RWPE1 (cell line): Measurements from ENCODE around the gene TBC1D22A.
A peak's percentile ranks its signal among the peaks of the same experiment; 100 is the strongest.

Experiments
- CTCF ChIA-PET: fragments of 350-600 bp; sonication (Branson Sonifier 250); formaldehyde crosslinking; extraction: SDS; loops from one replicate; lab custom pipeline; 2021; lab: Yijun Ruan, JAX
- POLR2A ChIA-PET: fragments of 400-600 bp; formaldehyde crosslinking; extraction: SDS; loops from one replicate; lab custom pipeline; 2020; ENCODE audit warnings: antibody characterized with exemption; ENCODE audit not compliant: low non-redundant PET; lab: Yijun Ruan, JAX
- DNase-seq: peaks from one replicate; pipeline ENCODE4 v3.0.0; 2012; ENCODE audit warnings: low spot score
- H3K27ac ChIP-seq: fragments of 450-650 bp; 2 replicates; pipeline ENCODE4 v1.5.1; 2017
- CTCF ChIP-seq: fragments of 450-650 bp; conservative IDR thresholded peaks from 2 replicates; pipeline ENCODE4 v1.5.1; 2017; ENCODE audit warnings: low read depth, mild to moderate bottlenecking

TBC1D22A gene

GRCh38 chr22:46841522-46841921 lies 79.1 kb downstream of the TBC1D22A start:
- no peak for DNase-seq
- CTCF ChIA-PET = interaction anchor here (0.7 kb wide), 1 partner anchor 22 kb away, joined by 3 read pairs; no protein-coding TSS in a partner anchor
- TF ChIP-seq CTCF = no peak
- H3K27ac ChIP-seq = no peak overlapping the region
- POLR2A ChIA-PET = no interaction called here

GRCh38 chr22:46842606-46843005 lies 80.2 kb downstream of the TBC1D22A start:
- peak; percentile 66 for DNase-seq
- peak overlapping the region; percentile 65 for H3K27ac ChIP-seq
- TF ChIP-seq CTCF = no peak
- ChIA-PET POLR2A (no interaction called here), CTCF (interaction anchor here (0.6 kb wide), 1 partner anchor 1648 kb away, joined by 4 read pairs; no protein-coding TSS in a partner anchor)

- CTCF ChIA-PET = no interaction called here
- H3K27ac ChIP-seq = peak overlapping the region; percentile 65
- no peak for DNase-seq
- no peak for TF ChIP-seq CTCF
- POLR2A ChIA-PET = no interaction called here
Measured at GRCh38 chr22:46843821-46844255, 81.4 kb downstream of the TBC1D22A start.

GRCh38 chr22:46844606-46845210 lies 82.3 kb downstream of the TBC1D22A start:
- POLR2A ChIA-PET = no interaction called here
- peak overlapping the region; percentile 65 for H3K27ac ChIP-seq
- no peak for DNase-seq
- CTCF ChIA-PET = no interaction called here
- TF ChIP-seq CTCF = no peak

DNA sequence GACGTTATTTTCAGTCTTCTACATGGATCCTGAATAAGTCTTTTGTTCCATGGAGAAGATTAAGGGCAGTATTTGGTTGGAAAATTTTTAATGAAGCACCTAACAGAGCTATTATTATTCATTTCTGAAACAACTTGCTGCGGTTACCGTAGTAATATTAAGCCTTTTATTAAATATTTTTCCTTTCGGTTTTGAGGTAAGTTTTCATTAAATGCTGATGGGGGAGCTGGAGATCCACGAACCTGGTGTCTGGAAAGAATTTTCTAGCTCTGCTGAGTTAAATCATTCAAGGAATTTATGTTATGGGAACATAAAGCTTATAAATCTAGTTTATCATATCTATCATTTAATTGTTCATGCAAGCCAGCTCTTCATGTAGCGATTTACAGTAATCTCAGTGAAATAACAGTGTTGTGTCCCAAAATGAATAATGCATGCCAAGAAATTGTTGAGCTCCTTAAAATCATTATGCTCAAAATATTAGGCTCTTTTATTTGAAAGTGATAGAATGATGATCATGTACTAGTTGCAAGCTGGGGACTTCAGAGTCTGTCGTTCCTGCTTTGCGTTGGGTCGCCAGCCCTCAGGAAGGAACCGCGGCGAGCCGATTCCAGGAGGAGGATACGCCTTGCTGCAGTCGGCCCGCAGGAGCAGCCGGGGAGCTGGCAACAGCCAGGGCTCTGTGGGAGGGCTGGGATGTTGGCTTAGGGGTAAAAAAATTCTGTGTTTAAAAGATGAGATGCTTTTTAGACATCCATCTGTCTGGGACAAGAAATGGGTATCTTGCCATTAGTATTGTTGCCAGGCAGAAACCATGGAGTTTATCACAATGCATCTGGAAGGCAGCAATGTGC lies 83.1 kb downstream of the TBC1D22A start:
- DNase-seq = no peak
- ChIA-PET POLR2A (no interaction called here), CTCF (interaction anchor here (0.6 kb wide), 2 partner anchors 20 to 138 kb away, joined by 3 read pairs; no protein-coding TSS in a partner anchor)
- H3K27ac ChIP-seq = peak overlapping the region; percentile 44; the same call in 1 of the 2 replicates
- TF ChIP-seq CTCF = peak; percentile 35; the same call in 1 of the 2 replicates

- ChIA-PET CTCF (no interaction called here), POLR2A (no interaction called here)
- no peak overlapping the region for H3K27ac ChIP-seq
- no peak for TF ChIP-seq CTCF
- DNase-seq = peak; percentile 30
Measured at GRCh38 chr22:46846150-46846831, 83.8 kb downstream of the TBC1D22A start.
